Stomach smooth muscle (tissue), 2 donors: ENCODE data around the gene RNU1-4.
"Not testable (repeated sequence)": the region's sequence is repeated elsewhere in the genome, so short reads cannot be mapped to it uniquely, and the experiment has no call there.

Experiments used
- H3K27ac ChIP-seq: one replicate; pipeline ENCODE4 v1.7.0; 2013; ENCODE audit warnings: mild to moderate bottlenecking, low read length, inconsistent platforms
- H3K27me3 ChIP-seq, 2 donors: one replicate each; pipeline ENCODE4 v1.7.0; 2013; ENCODE audit warnings: low read length in 2 of 2; ENCODE audit not compliant: insufficient read depth in 2 of 2, control insufficient read depth in 1 of 2
- H3K36me3 ChIP-seq, 2 donors: one replicate each; pipeline ENCODE4 v1.7.0; 2013; ENCODE audit warnings: low read length in 2 of 2; ENCODE audit not compliant: control insufficient read depth in 2 of 2, insufficient read depth in 2 of 2
- H3K4me1 ChIP-seq: one replicate; pipeline ENCODE4 v1.7.0; 2013; ENCODE audit warnings: low read length; ENCODE audit not compliant: control insufficient read depth, insufficient read depth
- H3K4me3 ChIP-seq, 2 donors: one replicate each; pipeline ENCODE4 v1.7.0; 2013; ENCODE audit warnings: low read length in 2 of 2
- H3K9ac ChIP-seq, 2 donors: one replicate each; pipeline ENCODE4 v1.7.0; 2013; ENCODE audit warnings: low read length in 2 of 2, mild to moderate bottlenecking in 1 of 2
- H3K9me3 ChIP-seq, 2 donors: one replicate each; pipeline ENCODE4 v1.7.0; 2013; ENCODE audit warnings: low read length in 2 of 2; ENCODE audit not compliant: control insufficient read depth in 2 of 2
- donor health status: healthy.
- donor health status: Pancreatic carcinoma.

The RNU1-4 gene

DNA sequence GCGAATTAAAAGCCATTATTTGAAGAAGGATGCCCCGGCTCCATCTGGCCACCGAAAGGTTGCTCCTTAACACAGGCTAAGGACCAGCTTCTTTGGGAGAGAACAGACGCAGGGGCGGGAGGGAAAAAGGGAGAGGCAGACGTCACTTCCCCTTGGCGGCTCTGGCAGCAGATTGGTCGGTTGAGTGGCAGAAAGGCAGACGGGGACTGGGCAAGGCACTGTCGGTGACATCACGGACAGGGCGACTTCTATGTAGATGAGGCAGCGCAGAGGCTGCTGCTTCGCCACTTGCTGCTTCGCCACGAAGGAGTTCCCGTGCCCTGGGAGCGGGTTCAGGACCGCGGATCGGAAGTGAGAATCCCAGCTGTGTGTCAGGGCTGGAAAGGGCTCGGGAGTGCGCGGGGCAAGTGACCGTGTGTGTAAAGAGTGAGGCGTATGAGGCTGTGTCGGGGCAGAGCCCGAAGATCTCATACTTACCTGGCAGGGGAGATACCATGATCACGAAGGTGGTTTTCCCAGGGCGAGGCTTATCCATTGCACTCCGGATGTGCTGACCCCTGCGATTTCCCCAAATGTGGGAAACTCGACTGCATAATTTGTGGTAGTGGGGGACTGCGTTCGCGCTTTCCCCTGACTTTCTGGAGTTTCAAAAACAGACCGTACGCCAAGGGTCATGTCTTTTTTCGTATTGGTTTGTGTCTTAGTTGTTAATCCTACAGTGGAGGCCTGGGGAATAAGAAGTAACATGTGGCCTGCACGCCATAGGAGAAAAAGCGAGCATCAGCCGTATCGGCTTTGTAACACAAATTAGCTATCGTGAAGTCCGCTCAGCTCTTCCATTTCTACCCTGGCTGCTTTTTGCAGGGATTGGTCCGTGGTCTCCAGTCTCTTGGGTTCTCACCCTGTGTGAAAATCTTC, at the start of gene RNU1-4:
Gene RNU1-4 (plus strand): TSS at position 470 of the 918 bp plus-strand sequence.
- not testable (repeated sequence) for H3K27ac ChIP-seq, H3K9ac ChIP-seq, H3K27me3 ChIP-seq, H3K9me3 ChIP-seq, H3K4me1 ChIP-seq, H3K36me3 ChIP-seq, H3K4me3 ChIP-seq

DNA sequence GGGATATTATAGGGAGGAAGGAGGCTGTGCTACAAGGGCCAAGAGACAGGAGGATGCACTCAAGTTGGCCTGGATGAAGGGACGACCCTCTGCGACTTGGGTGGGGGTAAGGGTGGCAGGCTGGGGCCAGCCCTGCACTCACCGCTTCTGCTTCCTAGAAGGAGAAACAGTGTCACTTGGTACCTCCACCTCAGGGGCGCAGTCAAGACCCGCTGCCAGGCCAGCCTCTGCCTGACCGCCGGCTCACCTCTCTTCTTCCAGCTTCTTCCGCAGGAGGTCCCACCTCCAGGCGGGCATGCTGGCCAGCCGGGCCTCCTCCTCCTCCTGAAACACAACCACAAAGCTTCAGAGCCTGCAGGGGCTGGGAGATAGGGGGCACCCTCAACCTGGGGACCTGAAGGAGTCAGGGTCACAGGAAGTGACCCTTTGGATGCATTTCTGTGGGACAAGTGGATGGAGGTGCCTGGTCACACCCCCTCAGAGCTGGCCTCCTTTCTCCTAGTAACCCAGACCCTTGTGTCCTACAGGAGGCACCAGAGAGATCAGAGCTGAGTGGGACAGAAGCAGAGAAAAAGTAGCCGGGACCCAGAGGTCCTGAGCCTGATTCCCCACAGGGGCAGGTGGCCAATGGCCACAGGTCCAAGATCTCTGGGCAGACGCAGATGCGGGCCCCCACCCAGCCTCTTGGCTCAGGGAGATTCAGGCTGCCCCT, 49.2 kb upstream of the RNU1-4 start:
- not testable (repeated sequence) for H3K27ac ChIP-seq, H3K9me3 ChIP-seq, H3K36me3 ChIP-seq, H3K9ac ChIP-seq, H3K4me3 ChIP-seq, H3K4me1 ChIP-seq, H3K27me3 ChIP-seq

DNA sequence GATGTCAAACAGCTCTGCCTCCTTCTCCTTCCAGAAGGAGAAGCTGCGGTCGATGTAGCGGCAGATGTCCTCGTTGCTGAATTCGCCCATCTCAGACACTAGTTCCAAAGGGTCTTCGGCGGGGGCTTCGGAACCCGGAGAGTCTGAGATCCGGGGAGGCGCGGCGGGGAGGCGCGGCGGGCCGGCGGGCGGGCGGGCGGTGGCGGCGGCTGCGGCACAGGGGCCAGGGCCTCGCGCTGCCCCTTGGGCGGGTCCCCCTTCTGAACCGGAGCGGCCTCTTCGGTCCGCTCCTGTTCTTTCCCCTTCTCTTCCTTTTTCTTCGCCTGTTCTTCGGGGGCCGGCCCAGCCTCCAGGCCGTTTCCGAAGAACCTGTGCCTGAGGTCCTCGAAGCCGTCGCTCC, 48.0 kb upstream of the RNU1-4 start:
- H3K4me3 ChIP-seq, H3K9me3 ChIP-seq, H3K27me3 ChIP-seq, H3K36me3 ChIP-seq, H3K9ac ChIP-seq, H3K27ac ChIP-seq, H3K4me1 ChIP-seq: not testable (repeated sequence)

DNA sequence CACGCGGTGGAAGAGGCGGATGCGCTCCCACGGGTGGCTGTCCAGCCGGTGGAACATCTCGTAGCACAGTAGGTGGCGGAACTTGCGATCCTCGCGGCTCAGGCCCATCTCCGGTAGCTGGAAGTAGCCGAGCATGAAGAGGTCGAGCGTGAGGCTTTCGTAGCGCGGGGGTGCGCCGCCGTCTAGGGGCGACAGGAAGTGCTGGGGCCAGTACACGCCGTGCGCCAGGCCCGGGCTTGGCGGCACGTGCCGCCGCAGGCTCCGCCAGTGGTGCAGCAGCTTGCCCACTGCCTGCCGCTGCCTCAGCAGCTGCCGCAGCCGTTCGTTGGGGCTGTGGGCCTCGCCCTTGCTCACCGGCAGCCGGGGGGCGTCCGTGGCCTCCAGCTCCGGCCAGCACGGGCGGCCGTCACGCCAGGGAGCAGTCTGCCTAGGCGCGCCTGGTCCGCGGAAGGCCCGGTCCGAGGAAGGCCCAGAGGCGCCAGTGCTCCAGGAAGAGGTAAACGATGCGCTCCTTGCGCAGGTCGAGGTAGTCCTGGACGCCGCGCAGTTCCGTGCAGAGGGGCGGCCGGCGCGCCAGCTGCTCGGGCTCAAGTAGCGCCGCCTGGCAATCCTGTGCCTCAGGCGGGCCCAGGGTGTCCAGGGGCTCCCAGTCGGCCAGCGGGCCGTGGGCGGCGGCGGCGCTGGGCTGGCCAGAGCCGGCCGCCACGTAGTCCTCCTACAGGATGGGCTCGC, 47.4 kb upstream of the RNU1-4 start:
- H3K27ac ChIP-seq, H3K9me3 ChIP-seq, H3K4me1 ChIP-seq, H3K27me3 ChIP-seq, H3K9ac ChIP-seq, H3K4me3 ChIP-seq, H3K36me3 ChIP-seq: not testable (repeated sequence)

DNA sequence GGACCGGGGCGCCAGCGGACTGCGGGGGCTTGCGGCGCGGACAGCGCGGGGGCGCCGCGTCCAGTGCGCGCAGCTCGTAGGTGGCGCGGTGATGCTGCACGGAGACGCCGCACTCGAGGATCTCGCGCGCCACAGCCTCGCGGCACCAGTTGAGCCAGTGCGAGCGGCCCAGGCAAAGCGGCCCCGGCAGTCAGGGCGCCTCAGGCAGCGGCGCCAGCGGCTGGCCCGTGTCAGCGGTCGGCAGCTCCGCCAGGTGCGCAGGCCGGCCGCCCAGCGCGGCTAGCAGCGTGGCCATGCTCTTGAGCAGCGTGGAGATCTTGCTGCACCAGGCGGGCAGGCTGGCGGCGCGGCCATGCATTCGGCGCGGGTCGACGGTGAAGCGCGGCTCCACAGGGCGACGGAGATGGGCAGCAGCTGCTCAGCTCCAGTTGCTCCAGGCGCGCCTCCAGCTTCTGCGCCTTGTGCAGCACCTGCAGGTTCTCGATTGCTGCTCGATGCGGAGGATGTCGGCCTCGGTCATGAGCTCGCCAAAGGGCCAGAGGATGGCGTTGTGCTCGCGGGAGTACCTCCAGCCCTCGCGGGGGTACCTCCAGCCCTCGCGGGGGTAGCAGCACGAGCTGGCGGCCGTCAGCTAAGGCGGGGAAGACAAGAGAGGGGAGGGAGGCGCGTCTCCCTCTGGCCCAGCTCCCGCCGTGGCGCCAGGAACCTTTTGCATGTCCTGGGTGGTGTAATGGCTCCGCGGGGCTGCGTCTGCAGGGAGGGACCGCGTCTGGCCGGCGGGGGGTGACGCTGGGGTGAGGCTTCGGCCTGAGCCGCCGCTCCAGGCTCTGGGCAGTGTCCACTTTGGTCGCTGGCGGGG, 46.6 kb upstream of the RNU1-4 start:
- H3K4me3 ChIP-seq = not testable (repeated sequence)

DNA sequence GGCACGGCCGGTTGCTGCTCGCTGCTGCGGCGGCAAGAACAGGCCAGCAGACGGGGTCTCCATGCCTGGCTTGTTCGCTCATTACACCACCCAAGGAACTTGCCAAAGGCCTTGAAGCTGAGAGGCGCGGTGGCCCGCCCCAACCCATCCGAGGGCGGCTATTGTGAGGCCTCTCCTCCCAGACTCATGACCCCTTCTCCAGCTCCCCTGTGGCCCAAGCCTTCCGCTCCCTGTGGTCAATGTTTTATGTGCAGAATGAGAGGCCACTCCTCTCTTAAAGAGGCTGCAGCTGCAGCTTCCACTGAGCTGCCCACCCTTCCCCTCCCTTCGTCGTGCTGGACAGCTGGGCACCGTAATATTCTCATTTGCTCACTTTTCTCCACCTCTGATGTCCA, 46.0 kb upstream of the RNU1-4 start:
- not testable (repeated sequence) for H3K27ac ChIP-seq, H3K36me3 ChIP-seq, H3K4me1 ChIP-seq, H3K9ac ChIP-seq, H3K9me3 ChIP-seq, H3K4me3 ChIP-seq, H3K27me3 ChIP-seq

More for the DNA sequence above, 46.6 kb upstream of the RNU1-4 start:
- H3K9me3 ChIP-seq, H3K27ac ChIP-seq, H3K4me1 ChIP-seq, H3K36me3 ChIP-seq, H3K27me3 ChIP-seq, H3K9ac ChIP-seq: not testable (repeated sequence)

DNA sequence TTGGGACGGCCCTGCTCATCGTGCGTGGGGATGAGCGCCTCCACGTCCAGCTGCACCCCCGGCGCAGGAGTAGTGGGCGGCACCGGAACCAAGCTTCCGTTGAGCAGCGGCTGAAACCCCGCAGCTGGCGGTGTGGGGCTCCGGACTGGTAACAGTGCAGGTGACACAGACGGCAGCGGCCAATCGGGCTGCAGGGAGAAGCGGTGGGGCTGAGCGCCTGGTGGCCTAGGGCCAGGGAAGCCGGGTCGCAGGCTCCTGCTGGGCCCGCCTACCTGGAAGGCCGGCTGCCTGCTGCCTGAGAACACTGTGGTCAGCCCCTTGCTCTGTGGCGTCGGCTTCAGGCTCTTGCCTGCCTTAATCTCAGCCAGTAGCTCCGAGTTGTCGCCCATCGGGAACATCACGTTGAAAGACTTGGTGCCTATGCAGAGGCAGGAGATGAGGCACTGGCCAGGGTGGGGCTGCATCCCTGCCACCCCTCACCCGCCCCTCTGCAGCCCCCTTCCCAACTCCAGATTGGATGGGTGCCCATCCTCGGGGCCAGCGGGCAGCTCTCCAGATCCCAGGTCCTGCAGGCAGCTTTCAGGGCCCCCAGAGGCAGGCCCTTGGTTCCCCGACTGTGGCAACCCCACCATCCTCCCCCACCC, 43.7 kb upstream of the RNU1-4 start:
- H3K9me3 ChIP-seq, H3K4me1 ChIP-seq, H3K4me3 ChIP-seq, H3K36me3 ChIP-seq, H3K27me3 ChIP-seq, H3K9ac ChIP-seq, H3K27ac ChIP-seq: not testable (repeated sequence)

DNA sequence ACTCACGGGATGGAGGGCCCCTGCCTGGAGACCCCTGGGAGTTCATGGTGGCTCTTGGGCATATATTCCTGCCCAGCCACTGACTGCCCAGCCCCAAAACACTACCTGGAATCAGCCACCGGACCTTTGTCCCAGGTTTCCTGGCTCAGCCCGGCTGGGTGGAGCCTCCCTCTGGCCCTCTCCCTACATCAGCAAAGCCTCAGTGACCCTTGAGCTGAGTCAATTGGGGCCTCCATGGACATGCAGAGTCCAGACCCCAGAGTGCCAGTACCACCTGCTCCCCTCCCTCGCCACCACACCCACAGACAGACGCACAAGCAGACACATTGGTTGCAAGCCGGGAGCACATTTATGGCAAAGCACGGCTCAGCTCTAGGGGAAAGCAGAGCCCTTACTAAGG, 43.2 kb upstream of the RNU1-4 start:
- H3K4me3 ChIP-seq, H3K27ac ChIP-seq, H3K27me3 ChIP-seq, H3K4me1 ChIP-seq, H3K9me3 ChIP-seq, H3K9ac ChIP-seq, H3K36me3 ChIP-seq: not testable (repeated sequence)

DNA sequence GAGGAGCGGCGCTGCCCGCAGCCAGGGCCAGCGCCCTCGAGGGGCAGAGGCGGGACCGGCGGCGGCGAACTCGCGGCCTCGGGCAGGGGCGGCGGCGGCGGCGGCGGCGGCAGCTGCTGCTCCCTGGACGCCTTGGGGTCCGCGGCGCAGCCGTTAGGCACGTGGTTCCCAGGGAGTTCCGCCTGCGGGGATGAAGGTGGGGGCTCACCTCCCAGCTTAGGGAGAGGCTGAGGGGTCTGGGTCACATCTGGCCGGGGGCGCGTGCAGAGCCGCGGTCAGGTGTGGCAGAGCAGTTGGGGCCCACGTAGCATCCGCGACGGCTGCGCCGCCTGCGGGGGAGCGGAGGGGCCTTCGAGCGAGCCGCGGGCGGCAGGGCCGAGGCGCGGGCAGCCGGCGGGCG, 40.9 kb upstream of the RNU1-4 start:
- H3K36me3 ChIP-seq, H3K27ac ChIP-seq, H3K27me3 ChIP-seq, H3K9me3 ChIP-seq, H3K4me1 ChIP-seq, H3K9ac ChIP-seq, H3K4me3 ChIP-seq: not testable (repeated sequence)
